ENCODE measurements around the gene BRSK1.

Gene BRSK1

DNA sequence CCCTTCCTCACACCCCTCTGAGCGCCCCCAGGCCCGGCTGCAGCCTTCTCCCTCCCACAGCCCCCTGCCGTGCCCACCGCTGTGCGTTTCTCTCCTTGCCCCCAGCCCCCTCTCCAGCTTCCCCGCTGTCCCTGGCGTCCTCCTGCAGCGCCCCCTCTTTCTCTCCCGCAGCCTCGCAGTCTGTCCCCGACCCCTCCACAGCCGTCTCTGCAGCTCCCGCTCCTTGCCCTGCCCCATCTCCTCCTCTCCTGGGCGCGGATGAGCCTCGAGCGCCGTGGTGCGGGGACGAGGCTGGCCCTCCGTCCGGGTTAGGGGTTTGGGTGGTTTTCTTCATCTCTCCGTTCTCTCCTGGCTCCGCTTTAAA is 57.0 kb downstream of the BRSK1 start:
- Histone ChIP-seq H3K36me3 (ENCODE audit: low read depth) (peaks cover 13% of the 10 kb centered on the region; the same call in 1 of the 2 replicates), H3K4me3 (ENCODE audit: severe bottlenecking) (peak overlapping the region; percentile 50), H3K9me3 (ENCODE audit: severe bottlenecking) (no peaks in the 10 kb centered on the region), H3K27me3 (ENCODE audit: insufficient read depth, poor library complexity, severe bottlenecking) (no peaks in the 10 kb centered on the region), H3K27ac (ENCODE audit: poor library complexity, severe bottlenecking) (peak overlapping the region; percentile 80), H3K4me1 (ENCODE audit: insufficient read depth, poor library complexity, severe bottlenecking) (peaks cover 32% of the 10 kb centered on the region)
- TF ChIP-seq, protein P1, sequence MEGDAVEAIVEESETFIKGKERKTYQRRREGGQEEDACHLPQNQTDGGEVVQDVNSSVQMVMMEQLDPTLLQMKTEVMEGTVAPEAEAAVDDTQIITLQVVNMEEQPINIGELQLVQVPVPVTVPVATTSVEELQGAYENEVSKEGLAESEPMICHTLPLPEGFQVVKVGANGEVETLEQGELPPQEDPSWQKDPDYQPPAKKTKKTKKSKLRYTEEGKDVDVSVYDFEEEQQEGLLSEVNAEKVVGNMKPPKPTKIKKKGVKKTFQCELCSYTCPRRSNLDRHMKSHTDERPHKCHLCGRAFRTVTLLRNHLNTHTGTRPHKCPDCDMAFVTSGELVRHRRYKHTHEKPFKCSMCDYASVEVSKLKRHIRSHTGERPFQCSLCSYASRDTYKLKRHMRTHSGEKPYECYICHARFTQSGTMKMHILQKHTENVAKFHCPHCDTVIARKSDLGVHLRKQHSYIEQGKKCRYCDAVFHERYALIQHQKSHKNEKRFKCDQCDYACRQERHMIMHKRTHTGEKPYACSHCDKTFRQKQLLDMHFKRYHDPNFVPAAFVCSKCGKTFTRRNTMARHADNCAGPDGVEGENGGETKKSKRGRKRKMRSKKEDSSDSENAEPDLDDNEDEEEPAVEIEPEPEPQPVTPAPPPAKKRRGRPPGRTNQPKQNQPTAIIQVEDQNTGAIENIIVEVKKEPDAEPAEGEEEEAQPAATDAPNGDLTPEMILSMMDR (IDR thresholded peaks at IDR 0.05; ENCODE audit: poor library complexity, severe bottlenecking) = peak; percentile 22
- DNase-seq (ENCODE audit: low spot score) = no peak
- no peak for ATAC-seq (ENCODE audit: low read depth)

DNA sequence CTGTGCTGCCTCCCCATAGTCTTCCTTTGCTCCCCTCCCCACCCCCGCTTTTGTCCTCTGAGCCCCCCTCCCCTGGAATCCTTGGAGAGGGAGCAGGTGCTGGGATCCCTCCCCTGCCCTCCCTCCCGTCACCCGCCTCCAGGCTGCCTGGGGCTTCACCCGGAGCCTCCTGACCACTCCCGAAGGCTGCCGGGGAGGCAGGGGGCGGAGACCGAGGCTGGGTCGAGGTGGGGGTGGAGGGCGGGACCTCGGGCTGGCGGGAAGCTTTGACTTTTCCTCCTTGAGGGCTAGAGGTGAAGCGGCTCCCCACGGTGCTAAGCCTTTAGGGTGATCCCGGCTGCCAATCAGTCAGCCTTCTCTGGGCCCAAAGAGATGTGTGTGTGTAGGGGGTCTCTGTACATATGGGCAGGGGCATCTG is 57.4 kb downstream of the BRSK1 start:
- Histone ChIP-seq H3K4me1 (ENCODE audit: insufficient read depth, poor library complexity, severe bottlenecking) (peaks cover 33% of the 10 kb centered on the region), H3K27ac (ENCODE audit: poor library complexity, severe bottlenecking) (peak overlapping the region; percentile 80), H3K27me3 (ENCODE audit: insufficient read depth, poor library complexity, severe bottlenecking) (no peaks in the 10 kb centered on the region), H3K9me3 (ENCODE audit: severe bottlenecking) (no peaks in the 10 kb centered on the region), H3K36me3 (ENCODE audit: low read depth) (peaks cover 13% of the 10 kb centered on the region; the same call in 1 of the 2 replicates), H3K4me3 (ENCODE audit: severe bottlenecking) (peak overlapping the region; percentile 50)
- DNase-seq (ENCODE audit: low spot score) (peak; percentile 84), ATAC-seq (ENCODE audit: low read depth) (peak; percentile 11; the same call in 2 of the 3 replicates)
- TF ChIP-seq, protein P1 (IDR thresholded peaks at IDR 0.05; ENCODE audit: poor library complexity, severe bottlenecking) = no peak

DNA sequence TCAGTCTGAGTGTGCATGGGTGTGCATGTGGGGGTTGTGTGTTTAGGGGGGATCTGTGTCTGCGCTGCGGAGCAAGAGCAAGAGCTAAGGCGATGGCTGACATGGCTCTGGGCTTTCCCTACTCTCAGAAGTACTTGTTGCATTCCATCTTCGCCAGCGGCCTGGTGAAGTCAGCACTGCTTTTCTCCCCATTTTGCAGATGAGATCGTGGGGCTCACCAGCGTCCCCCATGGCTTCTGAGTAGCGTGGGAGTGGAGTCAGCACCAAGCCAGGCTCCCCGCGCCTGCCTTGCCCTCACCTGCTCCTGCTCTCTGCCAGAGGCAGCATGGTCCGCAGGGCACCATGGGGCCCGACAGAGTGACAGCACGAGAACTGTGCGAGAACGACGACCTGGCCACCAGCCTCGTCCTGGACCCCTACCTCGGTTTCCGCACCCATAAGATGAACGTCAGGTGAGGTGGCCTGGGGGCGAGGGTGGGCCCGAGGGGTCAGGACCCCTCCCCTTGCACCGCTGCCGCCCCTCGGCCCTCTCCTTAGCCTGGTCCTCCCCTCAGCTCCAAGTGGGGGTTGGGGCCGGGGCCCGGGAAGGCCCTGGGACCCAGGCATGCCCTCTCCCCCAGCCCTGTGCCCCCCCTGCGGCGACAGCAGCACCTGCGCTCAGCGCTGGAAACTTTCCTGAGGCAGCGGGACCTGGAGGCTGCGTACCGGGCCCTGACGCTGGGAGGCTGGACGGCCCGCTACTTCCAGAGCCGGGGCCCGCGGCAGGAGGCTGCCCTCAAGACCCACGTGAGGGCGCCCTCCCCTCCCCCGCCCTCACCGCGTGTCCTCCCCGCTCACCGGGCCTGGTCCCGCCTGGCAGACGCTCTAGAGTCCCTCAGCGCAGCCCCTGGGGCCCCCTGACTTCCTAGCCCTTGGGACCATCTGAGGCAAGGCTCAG is 58.1 kb downstream of the BRSK1 start:
- H3K36me3 ChIP-seq (ENCODE audit: low read depth) = peaks cover 13% of the 10 kb centered on the region; the same call in 1 of the 2 replicates
- TF ChIP-seq, protein P1 (IDR thresholded peaks at IDR 0.05; ENCODE audit: poor library complexity, severe bottlenecking) = no peak
- H3K4me3 ChIP-seq (ENCODE audit: severe bottlenecking) = no peak overlapping the region
- H3K9me3 ChIP-seq (ENCODE audit: severe bottlenecking) = no peaks in the 10 kb centered on the region
- H3K27ac ChIP-seq (ENCODE audit: poor library complexity, severe bottlenecking) = peak overlapping the region; percentile 80
- DNase-seq (ENCODE audit: low spot score) (no peak), ATAC-seq (ENCODE audit: low read depth) (no peak)
- peaks cover 29% of the 10 kb centered on the region for H3K4me1 ChIP-seq (ENCODE audit: insufficient read depth, poor library complexity, severe bottlenecking)
- H3K27me3 ChIP-seq (ENCODE audit: insufficient read depth, poor library complexity, severe bottlenecking) = no peaks in the 10 kb centered on the region

DNA sequence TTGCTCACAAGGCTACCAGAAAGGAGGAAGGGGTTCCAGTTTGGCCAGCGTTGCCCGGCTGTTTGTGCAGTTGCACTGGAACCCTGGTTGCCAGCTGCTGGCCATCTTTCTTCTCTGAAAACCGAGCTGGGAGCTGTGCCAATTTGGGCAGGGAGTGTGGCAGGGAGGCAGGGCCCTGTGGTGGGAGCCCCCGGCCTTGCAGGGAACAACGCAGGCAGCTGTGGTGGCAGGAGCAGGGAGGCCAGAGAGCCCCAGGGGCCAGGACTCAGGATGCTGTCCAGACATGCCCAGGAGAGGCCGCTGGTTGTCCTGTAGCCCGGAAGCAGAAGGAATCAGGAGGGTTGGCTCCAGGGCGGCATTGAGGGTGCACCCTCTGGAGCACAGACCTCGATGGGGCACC is 60.6 kb downstream of the BRSK1 start:
- no peak overlapping the region for H3K4me3 ChIP-seq (ENCODE audit: severe bottlenecking)
- peak overlapping the region; percentile 59 for H3K27ac ChIP-seq (ENCODE audit: poor library complexity, severe bottlenecking)
- no peaks in the 10 kb centered on the region for H3K9me3 ChIP-seq (ENCODE audit: severe bottlenecking)
- TF ChIP-seq, protein P1 (IDR thresholded peaks at IDR 0.05; ENCODE audit: poor library complexity, severe bottlenecking) = peak; percentile 40
- H3K27me3 ChIP-seq (ENCODE audit: insufficient read depth, poor library complexity, severe bottlenecking) = no peaks in the 10 kb centered on the region
- H3K36me3 ChIP-seq (ENCODE audit: low read depth) = peaks cover 13% of the 10 kb centered on the region; the same call in 1 of the 2 replicates
- H3K4me1 ChIP-seq (ENCODE audit: insufficient read depth, poor library complexity, severe bottlenecking) = peaks cover 23% of the 10 kb centered on the region
- peak; percentile 85 for DNase-seq (ENCODE audit: low spot score)
- ATAC-seq (ENCODE audit: low read depth) = peak; percentile 46
